Choroid plexus epithelial cell (primary cell): ENCODE results near the gene SPNS3.

ENCODE experiments used
- DNase-seq: peaks from one replicate; pipeline ENCODE4 v3.0.0-alpha.2; 2010; ENCODE audit warnings: low read depth
- H3K4me3 ChIP-seq: 2 replicates; pipeline ENCODE4 v1.5.1; 2011; ENCODE audit warnings: low read depth, mild to moderate bottlenecking, control low read depth, low read length, moderate library complexity
- TF ChIP-seq, protein P1 (sequence below): conservative IDR thresholded peaks from 2 replicates; pipeline ENCODE4 v1.5.1; 2011; ENCODE audit warnings: low read depth, mild to moderate bottlenecking, control low read depth, inconsistent platforms, low read length, moderate library complexity

SPNS3 gene

DNA sequence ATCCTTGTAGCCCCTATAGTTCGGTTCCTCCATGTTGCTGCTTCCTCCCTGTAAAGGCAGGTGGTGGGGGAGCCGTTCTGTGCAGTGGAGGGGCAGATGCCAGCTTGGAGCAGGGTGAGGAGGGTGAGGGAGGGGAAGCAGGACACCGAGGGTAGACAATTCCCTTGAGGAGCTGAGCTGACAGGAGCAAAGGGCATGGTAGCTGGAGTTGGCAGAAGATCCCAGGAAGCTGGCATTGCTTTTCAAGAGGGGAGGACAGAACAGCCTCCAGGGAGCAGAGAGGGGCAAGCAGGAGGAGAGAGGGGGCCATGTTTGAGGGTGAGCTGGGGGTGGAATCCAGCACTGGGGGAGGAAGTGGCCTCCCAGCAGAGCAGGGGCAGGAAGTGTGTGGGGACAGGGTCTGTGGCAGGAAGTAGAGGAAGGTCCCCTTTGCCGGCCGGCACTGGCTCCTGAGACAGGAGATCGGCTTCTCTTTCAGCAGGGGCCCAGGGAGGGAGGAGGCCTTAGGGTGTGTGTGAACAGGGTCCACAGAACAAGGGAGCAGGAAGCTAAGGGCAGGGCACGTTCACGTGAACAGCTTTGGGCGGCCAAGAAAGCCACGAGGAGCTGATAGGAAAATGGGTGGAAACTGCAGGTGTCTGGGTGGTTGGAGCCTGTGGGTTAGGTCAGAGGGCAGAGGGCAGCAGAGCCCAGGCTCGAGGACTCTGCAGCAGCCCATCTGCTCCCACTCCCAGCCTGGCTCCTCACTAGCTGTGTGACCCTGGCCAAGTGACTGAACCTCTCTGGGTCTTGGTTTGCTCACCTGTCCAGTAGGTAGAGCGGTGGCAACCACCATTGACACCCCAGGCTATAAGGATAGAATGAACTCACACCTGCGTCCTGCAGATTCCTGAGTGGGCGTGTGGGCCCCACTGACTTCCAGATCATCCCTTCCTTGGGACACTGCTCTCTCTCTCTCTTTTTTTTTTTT is 47.5 kb downstream of the SPNS3 start:
- TF ChIP-seq, protein P1, sequence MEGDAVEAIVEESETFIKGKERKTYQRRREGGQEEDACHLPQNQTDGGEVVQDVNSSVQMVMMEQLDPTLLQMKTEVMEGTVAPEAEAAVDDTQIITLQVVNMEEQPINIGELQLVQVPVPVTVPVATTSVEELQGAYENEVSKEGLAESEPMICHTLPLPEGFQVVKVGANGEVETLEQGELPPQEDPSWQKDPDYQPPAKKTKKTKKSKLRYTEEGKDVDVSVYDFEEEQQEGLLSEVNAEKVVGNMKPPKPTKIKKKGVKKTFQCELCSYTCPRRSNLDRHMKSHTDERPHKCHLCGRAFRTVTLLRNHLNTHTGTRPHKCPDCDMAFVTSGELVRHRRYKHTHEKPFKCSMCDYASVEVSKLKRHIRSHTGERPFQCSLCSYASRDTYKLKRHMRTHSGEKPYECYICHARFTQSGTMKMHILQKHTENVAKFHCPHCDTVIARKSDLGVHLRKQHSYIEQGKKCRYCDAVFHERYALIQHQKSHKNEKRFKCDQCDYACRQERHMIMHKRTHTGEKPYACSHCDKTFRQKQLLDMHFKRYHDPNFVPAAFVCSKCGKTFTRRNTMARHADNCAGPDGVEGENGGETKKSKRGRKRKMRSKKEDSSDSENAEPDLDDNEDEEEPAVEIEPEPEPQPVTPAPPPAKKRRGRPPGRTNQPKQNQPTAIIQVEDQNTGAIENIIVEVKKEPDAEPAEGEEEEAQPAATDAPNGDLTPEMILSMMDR, result no peak
- no peak overlapping the region for H3K4me3 ChIP-seq
- no peak for DNase-seq

DNA sequence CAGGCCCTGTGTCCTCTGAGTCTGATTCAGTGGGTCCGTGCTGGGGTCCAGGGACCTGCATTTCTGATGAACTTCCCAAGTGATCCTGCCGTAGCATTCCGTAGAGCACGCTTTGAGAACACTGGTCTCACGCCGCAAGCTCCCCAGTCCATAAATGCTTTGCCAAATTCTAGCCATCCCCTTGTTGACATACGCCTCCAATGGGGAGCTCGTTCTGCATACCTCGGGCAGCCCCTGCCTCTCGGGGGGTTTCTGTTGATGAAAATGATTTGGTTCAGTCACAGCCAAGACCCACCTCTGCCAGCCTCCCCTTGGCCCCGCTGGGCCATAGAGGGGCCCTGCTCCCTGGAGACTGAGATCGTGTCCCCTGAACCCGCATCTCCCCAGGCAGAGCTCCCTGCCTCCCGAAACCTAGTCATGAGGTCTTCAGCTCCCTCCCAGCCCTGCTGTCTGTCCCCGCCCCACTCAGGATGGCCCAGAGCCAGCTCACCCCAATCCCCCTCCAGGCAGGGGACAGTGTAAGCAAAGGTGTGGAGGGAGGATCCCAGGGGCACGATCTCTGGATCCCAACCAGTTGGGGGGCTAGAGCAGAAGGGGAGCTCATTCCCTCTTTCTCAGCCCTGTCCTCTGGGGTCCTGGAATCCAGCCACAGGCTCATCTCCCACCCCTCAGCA is 48.7 kb downstream of the SPNS3 start:
- TF ChIP-seq, protein P1, result no peak
- DNase-seq, result no peak
- no peak overlapping the region for H3K4me3 ChIP-seq

DNA sequence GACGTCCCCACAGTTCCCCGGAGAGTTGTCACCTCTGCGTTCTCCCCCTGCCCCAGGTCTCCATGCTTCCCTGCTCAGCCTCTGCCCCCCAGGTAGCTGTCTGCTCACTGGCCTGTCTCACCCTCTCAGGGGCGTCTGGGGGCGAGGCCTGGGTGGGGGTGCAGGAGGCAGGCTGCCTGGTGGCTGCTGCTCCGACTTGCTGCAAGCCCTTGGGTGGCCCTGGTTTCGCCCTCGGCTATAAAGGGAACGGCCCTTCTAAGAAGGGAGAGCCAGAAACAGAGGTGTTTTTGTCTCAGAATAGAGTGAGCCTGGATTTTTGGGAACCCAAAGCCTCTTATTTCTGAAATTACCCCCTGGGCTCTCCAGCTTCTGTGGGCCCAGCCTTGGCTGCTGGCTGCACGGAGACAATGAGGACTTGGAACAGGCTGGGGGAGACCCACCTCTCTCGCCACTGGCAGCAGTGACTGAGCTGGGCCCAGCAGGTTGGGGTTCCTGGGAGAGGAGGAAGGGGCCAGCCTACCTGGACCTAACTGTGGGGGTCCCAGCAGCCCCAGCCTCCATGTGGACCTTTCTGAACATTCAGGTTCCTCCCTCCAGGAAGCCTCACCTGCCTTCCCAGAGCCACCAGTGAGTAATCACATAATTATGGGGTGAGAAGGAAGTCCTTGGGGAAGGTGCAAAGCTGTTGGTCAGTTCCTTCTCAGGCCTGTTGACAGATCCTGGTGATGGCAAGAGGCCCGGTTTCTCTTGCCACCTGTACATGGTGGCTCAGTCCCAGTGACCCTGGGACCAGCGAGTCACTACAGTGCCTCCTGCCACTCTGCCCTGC is 49.5 kb downstream of the SPNS3 start:
- no peak for DNase-seq
- TF ChIP-seq, protein P1, result no peak
- no peak overlapping the region for H3K4me3 ChIP-seq

DNA sequence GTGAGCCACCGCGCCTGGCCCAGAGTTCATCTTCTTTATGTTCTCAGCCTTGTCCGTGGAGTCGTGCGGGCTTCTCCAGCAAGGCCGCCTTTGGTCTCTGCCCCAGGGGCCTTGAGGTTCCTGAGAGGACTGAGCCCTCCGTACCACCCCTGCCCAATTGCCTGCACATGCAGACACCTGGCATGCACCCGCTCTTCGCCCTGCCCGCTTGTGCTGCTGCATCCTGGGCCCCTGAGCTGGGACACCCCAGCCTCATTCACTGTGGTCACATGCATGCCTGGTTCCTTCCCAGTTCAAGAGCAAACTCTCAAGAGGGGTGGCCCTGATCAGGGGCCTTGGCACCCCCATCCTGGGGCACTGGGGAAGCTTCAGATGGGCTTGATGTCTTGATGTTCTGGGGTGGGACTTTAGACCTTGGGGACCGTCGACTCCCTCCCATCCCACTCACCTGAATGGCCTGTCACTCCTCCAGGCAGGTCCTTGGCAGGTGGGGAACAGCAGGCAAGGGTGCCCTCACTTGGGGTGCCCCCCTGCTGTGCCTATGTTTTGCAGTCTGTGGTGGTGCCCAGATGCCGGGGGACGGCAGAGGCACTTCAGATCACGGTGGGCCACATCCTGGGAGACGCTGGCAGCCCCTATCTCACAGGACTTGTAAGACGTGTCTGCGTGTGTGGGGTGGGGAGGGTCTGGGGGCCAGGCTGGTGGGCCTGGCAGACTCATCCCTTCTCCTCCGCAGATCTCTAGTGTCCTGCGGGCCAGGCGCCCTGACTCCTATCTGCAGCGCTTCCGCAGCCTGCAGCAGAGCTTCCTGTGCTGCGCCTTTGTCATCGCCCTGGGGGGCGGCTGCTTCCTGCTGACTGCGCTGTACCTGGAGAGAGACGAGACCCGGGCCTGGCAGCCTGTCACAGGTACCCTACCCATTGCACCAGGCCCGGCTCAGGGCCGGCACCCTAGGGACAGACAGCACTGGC is 52.2 kb downstream of the SPNS3 start:
- H3K4me3 ChIP-seq, result no peak overlapping the region
- TF ChIP-seq, protein P1, result no peak
- no peak for DNase-seq

DNA sequence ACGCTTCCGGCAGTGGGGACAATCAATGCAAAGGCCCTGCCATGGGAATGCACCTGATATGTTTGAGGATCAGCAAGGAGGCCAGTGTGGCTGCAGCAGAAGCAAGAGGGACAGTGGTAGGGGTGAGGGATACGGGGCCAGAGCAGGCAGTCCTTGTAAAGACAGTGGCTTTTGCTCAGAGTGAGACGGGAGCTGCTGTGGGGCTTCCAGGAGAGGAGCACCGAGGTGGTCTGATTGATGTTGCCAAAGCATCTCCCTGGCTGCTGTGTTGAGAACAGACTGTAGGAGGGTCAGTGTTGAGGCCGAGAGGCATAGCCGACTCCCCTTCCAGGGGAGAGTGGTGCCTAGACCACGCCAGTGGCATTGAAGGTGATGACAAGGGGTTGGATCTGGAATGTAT is 53.6 kb downstream of the SPNS3 start:
- TF ChIP-seq, protein P1, result no peak
- no peak overlapping the region for H3K4me3 ChIP-seq
- DNase-seq, result no peak
